HG02852 (cell line): Measurements from ENCODE around the gene TBC1D5.

ENCODE experiments used
- ATAC-seq: cut with Tn5 transposase; IDR thresholded peaks from one replicate; pipeline ENCODE4 v1.9.1; 2021; ENCODE audit warnings: mild to moderate bottlenecking, moderate library complexity; ENCODE audit not compliant: unreplicated experiment

The TBC1D5 gene

GRCh38 chr3:17320266-17320665, 422.2 kb downstream of the TBC1D5 start:
- no peak for ATAC-seq

- ATAC-seq: no peak
Measured at GRCh38 chr3:17315897-17316296, 426.5 kb downstream of the TBC1D5 start.

GRCh38 chr3:17314171-17314570, 428.3 kb downstream of the TBC1D5 start:
- no peak for ATAC-seq

DNA sequence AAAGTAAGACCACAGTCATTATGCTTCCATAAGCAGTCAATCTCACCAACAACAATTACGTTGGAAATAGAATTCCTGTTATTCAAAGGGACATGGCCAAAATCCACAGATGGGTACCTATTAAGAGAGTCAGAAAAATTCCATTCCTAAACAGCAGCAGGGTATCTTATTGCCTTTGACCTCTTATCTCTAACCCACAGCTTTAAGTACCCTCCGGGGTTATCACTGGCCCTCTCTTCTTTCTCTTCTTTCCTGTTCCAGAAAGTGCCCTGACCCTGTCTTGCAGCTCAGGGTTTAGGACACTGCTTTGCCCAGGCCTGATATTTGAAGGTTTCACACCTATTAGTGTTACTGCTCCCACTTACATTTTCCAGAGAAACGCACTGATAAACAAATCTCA, 428.7 kb downstream of the TBC1D5 start:
- ATAC-seq: no peak

DNA sequence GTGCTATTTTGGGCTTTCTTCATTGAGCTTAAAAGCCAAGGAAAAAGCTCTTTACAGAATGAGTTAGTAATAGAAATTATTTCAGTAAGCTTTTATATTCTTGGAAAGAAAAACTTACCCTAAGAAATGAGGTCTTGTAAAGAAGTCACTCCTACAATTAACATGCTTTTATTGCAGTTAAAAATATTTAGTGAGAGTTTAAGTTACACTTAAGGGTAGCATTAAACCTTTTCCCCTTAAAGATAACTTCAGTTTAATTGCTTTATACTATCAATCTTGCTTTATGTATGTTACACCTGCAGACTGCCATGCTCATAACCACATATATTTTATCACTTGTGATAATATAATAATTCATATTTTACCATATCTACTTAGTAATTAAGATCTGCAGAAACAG, 431.4 kb downstream of the TBC1D5 start:
- ATAC-seq: no peak

DNA sequence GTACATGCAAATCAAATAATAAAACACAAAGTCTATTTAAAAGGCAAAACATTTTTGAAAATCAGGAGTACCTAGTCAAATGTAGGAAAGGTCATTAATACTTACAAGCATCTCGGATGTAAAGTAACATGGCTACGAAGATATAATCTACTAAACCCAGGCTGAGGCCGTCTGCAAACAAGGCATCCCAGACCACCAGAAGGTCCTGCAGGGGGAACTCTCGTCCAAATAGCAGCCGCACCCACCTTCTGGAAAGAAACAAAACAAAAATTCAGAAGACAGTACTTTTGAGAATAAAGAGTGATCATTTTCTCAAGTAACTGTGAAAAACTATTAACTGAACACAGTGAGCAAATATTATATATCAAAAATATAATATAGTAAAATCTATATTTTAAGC, 434.5 kb downstream of the TBC1D5 start:
- ATAC-seq: no peak

DNA sequence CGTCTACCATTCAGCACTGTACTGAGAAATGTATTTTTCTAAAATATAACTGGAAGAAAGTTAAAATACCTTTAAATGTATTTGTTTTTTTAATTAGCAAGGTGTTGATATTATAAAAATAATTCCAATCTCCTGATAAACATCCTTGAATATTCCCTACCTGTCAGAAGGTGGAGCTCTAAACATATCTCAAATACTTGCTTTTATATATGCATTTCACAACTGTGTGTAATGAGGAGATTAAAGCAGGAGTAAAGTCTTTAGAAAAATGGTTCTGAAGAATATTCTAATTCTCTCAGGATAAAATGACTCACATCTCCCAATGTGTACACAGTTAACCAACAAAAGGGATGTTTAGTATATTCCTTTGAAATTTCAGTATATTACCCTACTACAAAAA, 434.9 kb downstream of the TBC1D5 start:
- no peak for ATAC-seq

GRCh38 chr3:17304969-17305368, 437.5 kb downstream of the TBC1D5 start:
- no peak for ATAC-seq

- ATAC-seq: no peak
Measured at GRCh38 chr3:17302774-17303173, 439.7 kb downstream of the TBC1D5 start.

DNA sequence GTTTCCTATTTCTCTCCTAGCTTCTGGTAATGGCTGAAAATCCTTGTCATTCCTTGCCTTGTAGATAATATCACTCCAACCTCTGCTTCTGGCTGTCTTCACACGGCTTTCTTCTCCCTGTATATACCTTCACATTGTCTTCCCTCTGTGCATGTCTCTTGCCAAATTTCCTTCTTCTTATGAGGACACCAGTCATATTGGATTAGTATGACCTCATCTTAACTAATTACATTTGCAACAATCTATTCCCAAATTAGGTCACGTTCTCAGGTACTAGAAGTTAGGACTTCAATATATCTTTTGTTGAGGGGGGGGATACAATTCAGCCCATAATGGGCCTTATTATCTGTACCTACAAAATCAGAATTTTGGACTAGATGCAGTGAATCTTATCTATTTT, 440.3 kb downstream of the TBC1D5 start:
- no peak for ATAC-seq

GRCh38 chr3:17301271-17301670, 441.2 kb downstream of the TBC1D5 start:
- no peak for ATAC-seq

GRCh38 chr3:17300441-17300840, 442.0 kb downstream of the TBC1D5 start:
- ATAC-seq: no peak

DNA sequence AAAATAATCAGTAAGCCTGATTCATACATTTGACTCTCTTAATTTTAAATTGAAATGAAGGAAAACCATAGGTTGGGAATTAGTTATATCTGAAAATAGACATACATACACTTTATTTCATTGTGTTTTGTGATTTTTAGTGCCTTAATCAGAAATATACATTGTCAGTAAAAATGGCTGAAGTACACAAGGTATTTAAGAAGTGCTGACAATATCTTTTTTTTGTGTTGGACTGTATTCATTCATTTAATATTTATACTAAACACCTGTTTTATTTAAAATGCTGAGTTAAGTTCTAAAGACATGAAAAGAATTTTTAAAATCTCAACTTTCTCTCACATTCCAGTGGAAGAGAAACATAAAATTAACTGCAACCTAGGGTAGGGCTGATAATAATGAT, 444.4 kb downstream of the TBC1D5 start:
- no peak for ATAC-seq

DNA sequence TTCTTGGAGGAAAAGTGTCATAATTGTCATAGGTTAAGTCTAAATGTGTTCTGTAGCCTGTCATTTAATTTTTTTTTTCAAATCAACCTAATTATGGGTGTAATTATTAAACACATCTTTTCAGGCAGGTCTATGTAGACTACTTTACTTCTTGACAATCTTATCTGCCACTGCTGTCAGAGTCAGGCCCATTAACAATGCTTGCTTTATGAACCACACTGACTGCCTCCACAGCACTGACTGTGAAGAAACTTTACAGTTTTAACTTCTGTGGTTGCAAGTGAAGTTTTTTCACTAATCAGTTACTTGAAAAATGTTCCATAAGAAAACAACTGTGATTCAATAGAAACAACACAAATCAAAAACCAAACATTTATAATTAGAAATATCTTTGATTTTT, 449.9 kb downstream of the TBC1D5 start:
- ATAC-seq: no peak

- ATAC-seq: no peak
Measured at GRCh38 chr3:17290894-17291293, 451.5 kb downstream of the TBC1D5 start.

DNA sequence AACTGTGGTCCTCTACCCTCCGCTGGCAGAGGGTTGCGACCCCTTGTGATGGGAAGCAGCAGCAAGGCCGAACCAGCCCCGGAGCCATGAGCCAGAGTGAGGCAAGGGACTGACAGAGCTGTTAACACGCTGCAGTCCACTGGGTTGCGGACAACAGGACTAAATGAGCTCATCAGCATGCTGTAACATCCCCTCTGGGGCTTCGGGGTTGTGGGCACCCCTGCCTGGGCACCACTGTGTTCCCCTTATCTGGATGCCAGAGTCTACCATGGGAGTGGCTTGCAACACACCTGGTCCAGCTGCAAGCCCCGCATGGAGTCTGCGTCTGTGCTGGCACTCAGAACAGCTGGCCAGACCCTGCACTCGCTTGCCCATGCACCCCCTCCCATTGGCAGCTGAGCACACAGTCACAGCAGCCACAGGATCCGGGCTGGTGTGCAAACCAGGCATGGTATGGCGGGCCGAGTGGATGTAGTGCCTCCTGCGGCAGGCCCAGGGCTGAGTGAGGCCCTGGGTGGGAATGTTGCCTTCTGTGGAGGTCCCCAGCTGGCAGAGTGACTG, 453.5 kb downstream of the TBC1D5 start:
- ATAC-seq: no peak

- ATAC-seq: no peak
Measured at GRCh38 chr3:17287006-17287689, 455.3 kb downstream of the TBC1D5 start.

DNA sequence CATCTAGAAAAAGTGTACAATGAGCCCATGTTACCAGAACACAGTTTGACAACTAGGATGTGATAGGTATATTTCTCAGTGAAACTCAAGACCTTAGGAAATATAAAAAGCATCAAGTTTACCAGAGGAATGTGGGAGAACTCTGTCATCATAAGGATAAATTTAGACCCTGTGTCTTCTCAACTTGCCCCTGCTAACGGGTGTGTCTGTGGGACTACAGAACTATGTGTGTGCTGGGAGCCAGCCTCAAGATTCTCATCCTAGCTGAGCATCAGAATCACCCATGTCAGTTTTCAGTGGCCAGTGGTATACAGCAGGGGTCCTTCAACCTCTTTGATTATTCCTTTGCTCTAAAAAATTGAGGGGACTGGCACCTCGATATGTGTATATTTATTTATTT, 464.4 kb downstream of the TBC1D5 start:
- no peak for ATAC-seq

- no peak for ATAC-seq
Measured at GRCh38 chr3:17266846-17267245, 475.6 kb downstream of the TBC1D5 start.

DNA sequence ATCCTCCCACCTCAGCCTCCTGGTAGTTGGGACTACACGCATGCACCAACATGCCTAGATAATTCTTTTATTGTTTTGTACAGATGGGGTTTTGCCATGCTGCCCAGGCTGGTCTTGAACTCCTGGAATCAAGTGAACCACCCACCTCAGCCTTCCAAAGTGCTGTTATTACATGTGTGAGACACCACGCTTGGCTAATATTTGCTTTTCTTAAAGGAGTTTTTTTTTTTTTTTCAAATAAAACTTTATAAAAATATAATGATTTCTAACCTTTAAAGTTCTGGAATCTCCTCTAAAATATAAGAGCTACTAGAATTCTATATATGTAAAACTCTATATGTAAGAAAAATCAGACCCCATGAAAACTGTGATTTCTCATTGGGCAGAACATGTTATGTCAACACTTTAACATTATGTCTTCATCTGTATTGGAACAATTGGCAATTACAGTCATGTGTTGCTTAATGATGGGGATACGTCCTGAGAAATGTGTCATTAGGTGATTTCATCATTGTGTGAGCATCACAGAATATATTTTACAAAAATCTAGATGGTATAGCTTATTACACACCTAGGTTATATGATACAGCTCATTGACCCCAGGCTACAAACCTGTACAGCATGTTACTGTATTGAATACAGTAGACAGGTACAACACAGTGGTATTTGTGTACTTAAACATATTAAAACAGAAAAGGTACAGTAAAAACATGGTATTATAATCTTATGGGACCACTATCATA, 480.6 kb downstream of the TBC1D5 start:
- ATAC-seq: no peak

DNA sequence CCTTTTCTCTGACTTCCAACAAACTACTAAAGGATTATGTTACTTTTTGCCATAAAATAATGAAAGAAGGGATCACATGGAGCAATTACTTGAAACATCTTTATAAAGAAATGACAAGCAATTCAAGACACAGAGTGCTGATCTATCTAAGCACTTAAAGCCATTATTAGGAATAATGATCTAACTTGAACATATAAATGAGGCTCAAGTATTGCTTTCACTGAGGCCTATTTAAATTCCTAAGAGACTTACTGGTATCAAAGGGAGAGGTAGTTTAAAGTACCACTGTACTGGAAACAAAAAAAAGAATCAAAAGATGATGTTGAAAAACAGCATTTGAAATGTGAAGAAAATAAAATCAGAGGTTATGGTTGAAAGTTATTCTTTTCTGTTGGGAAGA, 482.2 kb downstream of the TBC1D5 start:
- no peak for ATAC-seq

- no peak for ATAC-seq
Measured at GRCh38 chr3:17259685-17260084, 482.7 kb downstream of the TBC1D5 start.
